Activated T-helper 17 cell treated with anti-CD3 and anti-CD28 coated beads, Interleukin-2, amount 50 U/mL, for 72 hours (primary cell): ENCODE measurements around the gene AZIN2. TPM values are rescaled to one million over a fixed set of nuclear protein-coding genes. Genes with fewer than 3 reads are reported as not detected.
"Not testable (repeated sequence)": the region's sequence is repeated elsewhere in the genome, so short reads cannot be mapped to it uniquely, and the experiment has no call there.

Experiments
- ATAC-seq: fragments of 150-1000 bp; cut with Tn5 transposase; replicated peaks from 2 replicates; pipeline ENCODE4 v1.10.0; 2021; ENCODE audit warnings: mild to moderate bottlenecking, moderate library complexity
- H3K27ac Mint-ChIP-seq: one replicate; pipeline ENCODE4 v1.8.0; 2022; ENCODE audit warnings: mixed read lengths
- H3K27me3 Mint-ChIP-seq: one replicate; pipeline ENCODE4 v1.8.0; 2022; ENCODE audit warnings: mixed read lengths
- H3K36me3 Mint-ChIP-seq: one replicate; pipeline ENCODE4 v1.8.0; 2022; ENCODE audit warnings: low read depth, mild to moderate bottlenecking, mixed read lengths
- H3K4me1 Mint-ChIP-seq: one replicate; pipeline ENCODE4 v1.8.0; 2022; ENCODE audit warnings: mixed read lengths
- H3K4me3 Mint-ChIP-seq: one replicate; pipeline ENCODE4 v1.8.0; 2022; ENCODE audit warnings: mild to moderate bottlenecking, mixed read lengths
- H3K9me3 Mint-ChIP-seq: one replicate; pipeline ENCODE4 v1.8.0; 2022; ENCODE audit warnings: mixed read lengths
- total RNA-seq, 2 donors: library from RNA; stranded (reverse); gene quantifications; one replicate each; pipeline ENCODE4 v1.2.3, GENCODE V29; 2022

Gene AZIN2
- total RNA-seq, 2 donors from 2014 or later, result 3.4 to 3.7 TPM

DNA sequence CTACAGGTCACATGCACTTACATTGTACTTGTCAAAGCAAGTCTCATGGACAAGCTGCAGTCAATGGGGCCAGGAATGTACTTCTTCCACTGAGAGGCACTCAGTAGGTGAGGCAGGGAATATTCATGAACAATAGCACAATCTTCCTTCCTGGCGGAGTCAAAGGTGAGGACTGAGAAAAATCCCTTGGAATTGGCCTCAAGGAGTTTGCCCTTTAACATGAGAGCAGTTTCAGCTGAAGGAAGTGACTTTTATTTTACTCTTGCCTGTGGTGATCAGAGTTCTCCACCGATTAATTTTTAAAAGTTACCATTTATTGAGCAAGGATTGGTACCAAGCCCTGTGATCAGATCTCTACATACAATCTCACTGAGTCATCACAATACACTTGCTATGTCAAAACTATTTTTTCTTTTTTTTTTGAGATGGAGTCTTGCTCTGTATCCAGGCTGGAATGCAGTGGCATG, 33.1 kb upstream of the AZIN2 start:
- Mint-ChIP-seq H3K36me3 (no peaks in the 10 kb centered on the region), H3K27me3 (no peaks in the 10 kb centered on the region), H3K4me3 (no peak overlapping the region), H3K9me3 (no peaks in the 10 kb centered on the region), H3K4me1 (peaks cover 6% of the 10 kb centered on the region), H3K27ac (no peak overlapping the region)
- ATAC-seq, result no peak

DNA sequence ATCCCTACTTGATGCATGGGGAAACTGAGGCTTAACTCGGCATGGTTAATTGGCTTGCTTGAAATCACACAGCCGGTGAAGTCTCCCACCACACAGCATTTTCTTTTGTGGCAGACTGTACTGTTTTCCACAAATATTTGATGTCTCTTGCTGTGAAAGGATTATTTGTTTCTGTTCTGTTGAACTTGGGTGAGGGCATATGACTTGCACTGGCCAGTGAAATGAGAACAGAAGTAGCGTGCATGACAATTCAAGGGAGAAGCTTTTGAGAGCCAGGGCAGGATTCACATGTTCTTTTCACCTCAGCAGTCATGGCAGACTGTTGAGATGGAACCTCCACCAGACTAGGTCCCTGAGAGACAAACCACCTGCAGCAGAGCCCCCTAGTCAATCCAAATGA, 32.5 kb upstream of the AZIN2 start:
- no peak for ATAC-seq
- H3K27ac Mint-ChIP-seq, result no peak overlapping the region
- peaks cover 6% of the 10 kb centered on the region for H3K4me1 Mint-ChIP-seq
- H3K4me3 Mint-ChIP-seq, result no peak overlapping the region
- no peaks in the 10 kb centered on the region for H3K9me3 Mint-ChIP-seq
- H3K36me3 Mint-ChIP-seq, result no peaks in the 10 kb centered on the region
- H3K27me3 Mint-ChIP-seq, result no peaks in the 10 kb centered on the region

GRCh38 chr1:33049371-33049770, 31.6 kb upstream of the AZIN2 start:
- peaks cover 6% of the 10 kb centered on the region for H3K4me1 Mint-ChIP-seq

GRCh38 chr1:33050221-33051076, 30.5 kb upstream of the AZIN2 start:
- Mint-ChIP-seq H3K36me3 (no peaks in the 10 kb centered on the region), H3K27ac (no peak overlapping the region)

More at GRCh38 chr1:33049371-33049770, 31.6 kb upstream of the AZIN2 start:
- no peaks in the 10 kb centered on the region for H3K36me3 Mint-ChIP-seq
- ATAC-seq, result no peak
- no peak overlapping the region for H3K4me3 Mint-ChIP-seq
- H3K27ac Mint-ChIP-seq, result no peak overlapping the region
- H3K27me3 Mint-ChIP-seq, result no peaks in the 10 kb centered on the region
- no peaks in the 10 kb centered on the region for H3K9me3 Mint-ChIP-seq

DNA sequence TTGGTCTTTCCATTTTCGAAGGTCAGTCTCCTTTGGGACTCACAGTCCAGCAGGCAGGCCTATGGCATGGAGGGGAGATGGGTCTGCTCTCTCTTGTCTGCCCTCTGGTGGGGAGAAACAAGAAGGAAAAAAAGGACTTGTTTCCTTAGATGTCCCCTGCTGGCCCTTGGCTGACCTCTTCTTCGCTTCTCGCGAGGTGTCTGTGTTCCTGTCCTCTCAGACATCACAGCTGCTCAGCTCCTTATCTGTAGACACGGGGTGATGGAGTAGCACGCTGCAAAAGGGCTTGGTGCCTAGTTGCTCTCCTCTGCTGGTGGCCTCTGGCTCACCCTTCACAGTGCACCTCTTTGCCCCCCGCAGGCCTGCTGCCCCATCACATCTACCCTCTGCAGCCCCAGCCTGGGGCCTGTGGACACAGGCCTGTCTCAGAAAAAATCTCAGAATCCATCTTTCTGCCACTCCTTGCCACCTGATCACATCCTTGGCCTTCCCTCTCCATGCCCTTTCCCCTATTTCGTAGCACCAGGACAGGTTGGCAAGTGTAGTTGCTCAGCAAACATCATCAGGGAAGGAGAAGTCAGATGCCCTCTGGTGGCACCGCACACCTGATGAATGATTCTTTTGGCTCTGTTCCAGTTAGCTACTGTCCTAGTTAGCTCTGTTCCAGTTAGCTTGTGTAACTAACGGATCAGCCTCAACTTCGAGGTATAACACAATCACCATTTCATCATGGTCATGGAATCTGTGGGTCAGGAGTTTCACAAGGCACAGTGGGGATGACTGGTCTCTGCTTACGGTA, 25.5 kb upstream of the AZIN2 start:
- Mint-ChIP-seq H3K4me3 (no peak overlapping the region), H3K9me3 (no peaks in the 10 kb centered on the region), H3K27ac (no peak overlapping the region), H3K27me3 (peaks cover 4% of the 10 kb centered on the region), H3K4me1 (peaks cover 5% of the 10 kb centered on the region), H3K36me3 (no peaks in the 10 kb centered on the region)
- peak; percentile 81 for ATAC-seq

More at GRCh38 chr1:33050221-33051076, 30.5 kb upstream of the AZIN2 start:
- ATAC-seq, result no peak
- peaks cover 7% of the 10 kb centered on the region for H3K4me1 Mint-ChIP-seq
- H3K4me3 Mint-ChIP-seq, result no peak overlapping the region
- H3K27me3 Mint-ChIP-seq, result no peaks in the 10 kb centered on the region
- H3K9me3 Mint-ChIP-seq, result no peaks in the 10 kb centered on the region

DNA sequence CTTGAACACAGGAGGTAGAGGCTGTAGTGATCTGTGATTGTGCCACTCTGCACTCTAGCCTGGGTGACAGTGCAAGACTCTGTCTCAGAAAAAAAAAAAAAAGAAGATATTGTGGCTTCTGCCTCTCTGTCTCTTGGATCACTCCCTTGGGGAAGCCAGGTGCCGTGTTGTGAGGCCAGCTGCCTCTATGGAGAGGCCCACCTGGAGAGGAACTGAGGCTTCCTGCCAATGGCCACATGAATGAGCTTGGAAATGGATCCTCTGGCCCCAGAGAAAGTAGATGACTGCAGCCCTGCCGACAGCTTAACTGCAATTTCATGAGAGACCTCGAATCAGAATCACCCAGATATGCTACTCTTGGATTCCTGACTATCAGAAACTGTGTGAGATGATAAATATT, 24.5 kb upstream of the AZIN2 start:
- peaks cover 4% of the 10 kb centered on the region for H3K27me3 Mint-ChIP-seq
- no peak overlapping the region for H3K4me3 Mint-ChIP-seq
- no peaks in the 10 kb centered on the region for H3K9me3 Mint-ChIP-seq
- H3K4me1 Mint-ChIP-seq, result peaks cover 5% of the 10 kb centered on the region
- H3K27ac Mint-ChIP-seq, result no peak overlapping the region
- no peaks in the 10 kb centered on the region for H3K36me3 Mint-ChIP-seq
- ATAC-seq, result no peak

- no peaks in the 10 kb centered on the region for H3K36me3 Mint-ChIP-seq
- H3K27me3 Mint-ChIP-seq, result peaks cover 4% of the 10 kb centered on the region
- no peak overlapping the region for H3K27ac Mint-ChIP-seq
- no peak overlapping the region for H3K4me3 Mint-ChIP-seq
- H3K4me1 Mint-ChIP-seq, result peaks cover 5% of the 10 kb centered on the region
- H3K9me3 Mint-ChIP-seq, result no peaks in the 10 kb centered on the region
- no peak for ATAC-seq
These were observed 23.9 kb upstream of the AZIN2 start for GRCh38 chr1:33057095-33057494.

- Mint-ChIP-seq H3K9me3 (peaks cover 20% of the 10 kb centered on the region), H3K27me3 (peaks cover 4% of the 10 kb centered on the region), H3K36me3 (no peaks in the 10 kb centered on the region), H3K27ac (no peak overlapping the region), H3K4me1 (peaks cover 2% of the 10 kb centered on the region), H3K4me3 (no peak overlapping the region)
- no peak for ATAC-seq
These were observed 20.3 kb upstream of the AZIN2 start for GRCh38 chr1:33060579-33061083.

DNA sequence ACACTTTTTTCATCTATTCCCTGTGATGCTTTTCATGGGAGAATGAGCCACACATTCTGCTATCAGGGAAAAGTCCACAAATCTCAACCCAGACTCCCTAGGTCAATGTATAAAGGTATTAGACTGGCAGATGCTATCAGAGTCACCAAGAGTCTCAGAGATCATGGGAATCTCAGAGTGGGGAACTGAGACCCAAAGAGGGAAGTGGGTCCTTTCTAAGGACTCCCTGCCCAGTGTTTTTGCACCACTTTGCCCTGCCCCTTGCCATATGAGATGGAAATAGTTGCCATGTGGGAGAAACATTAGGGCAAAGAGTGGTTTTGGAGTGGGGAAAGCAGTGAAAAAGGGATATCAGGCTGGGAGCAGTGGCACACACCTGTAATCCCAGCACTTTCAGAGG, 19.1 kb upstream of the AZIN2 start:
- no peak overlapping the region for H3K27ac Mint-ChIP-seq
- no peaks in the 10 kb centered on the region for H3K36me3 Mint-ChIP-seq
- no peak for ATAC-seq
- no peaks in the 10 kb centered on the region for H3K4me1 Mint-ChIP-seq
- peaks cover 24% of the 10 kb centered on the region for H3K9me3 Mint-ChIP-seq
- no peak overlapping the region for H3K4me3 Mint-ChIP-seq
- H3K27me3 Mint-ChIP-seq, result peaks cover 4% of the 10 kb centered on the region

GRCh38 chr1:33064284-33064683, 16.7 kb upstream of the AZIN2 start:
- H3K9me3 Mint-ChIP-seq, result peaks cover 33% of the 10 kb centered on the region
- ATAC-seq, H3K27me3 Mint-ChIP-seq, H3K36me3 Mint-ChIP-seq, H3K4me1 Mint-ChIP-seq, H3K27ac Mint-ChIP-seq, H3K4me3 Mint-ChIP-seq: not testable (repeated sequence)

- H3K27me3 Mint-ChIP-seq, result peaks cover 8% of the 10 kb centered on the region
- no peaks in the 10 kb centered on the region for H3K4me1 Mint-ChIP-seq
- no peaks in the 10 kb centered on the region for H3K36me3 Mint-ChIP-seq
- ATAC-seq, result no peak
- peaks cover 33% of the 10 kb centered on the region for H3K9me3 Mint-ChIP-seq
- no peak overlapping the region for H3K4me3 Mint-ChIP-seq
- no peak overlapping the region for H3K27ac Mint-ChIP-seq
These were observed 15.7 kb upstream of the AZIN2 start for GRCh38 chr1:33065301-33065700.

DNA sequence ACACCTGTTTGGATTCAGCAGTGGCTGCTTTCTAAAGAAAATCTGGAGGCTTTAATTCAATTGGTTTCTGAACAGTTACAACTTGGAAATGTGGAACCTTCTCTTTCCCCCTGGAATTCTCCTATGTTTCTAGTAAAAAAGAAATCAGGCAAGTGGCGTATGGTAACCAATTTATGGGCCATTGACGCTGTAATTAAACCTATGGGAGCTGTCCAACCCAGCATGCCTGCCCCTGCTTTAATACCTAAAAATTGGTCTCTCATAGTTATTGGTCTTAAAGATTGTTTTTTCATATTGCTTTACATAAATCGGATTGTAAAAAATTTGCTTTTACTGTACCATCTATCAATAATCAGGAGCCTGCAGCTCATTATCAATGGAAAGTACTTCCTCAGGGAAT, 14.5 kb upstream of the AZIN2 start:
- not testable (repeated sequence) for H3K4me3 Mint-ChIP-seq, H3K36me3 Mint-ChIP-seq, H3K4me1 Mint-ChIP-seq, ATAC-seq, H3K27ac Mint-ChIP-seq
- peaks cover 33% of the 10 kb centered on the region for H3K9me3 Mint-ChIP-seq
- H3K27me3 Mint-ChIP-seq, result peaks cover 12% of the 10 kb centered on the region

DNA sequence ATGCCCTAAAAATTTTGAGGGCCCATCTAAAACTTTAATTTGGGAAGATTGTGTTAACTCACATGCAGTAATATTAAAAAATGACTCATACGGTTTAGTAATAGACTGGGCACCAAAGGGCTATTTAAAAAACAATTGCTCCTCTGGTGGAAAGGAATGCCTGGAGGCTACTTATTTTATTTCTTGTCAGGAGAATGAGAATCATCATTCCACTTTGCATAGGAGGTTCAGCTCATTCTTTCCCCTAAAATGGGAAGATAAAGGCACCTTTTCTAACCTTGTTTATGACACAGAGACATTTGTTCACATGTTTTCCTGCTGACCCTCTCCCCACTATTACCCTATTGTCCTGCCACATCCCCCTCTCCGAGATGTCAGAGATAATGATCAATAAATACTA, 12.8 kb upstream of the AZIN2 start:
- H3K4me1 Mint-ChIP-seq, ATAC-seq: not testable (repeated sequence)

DNA sequence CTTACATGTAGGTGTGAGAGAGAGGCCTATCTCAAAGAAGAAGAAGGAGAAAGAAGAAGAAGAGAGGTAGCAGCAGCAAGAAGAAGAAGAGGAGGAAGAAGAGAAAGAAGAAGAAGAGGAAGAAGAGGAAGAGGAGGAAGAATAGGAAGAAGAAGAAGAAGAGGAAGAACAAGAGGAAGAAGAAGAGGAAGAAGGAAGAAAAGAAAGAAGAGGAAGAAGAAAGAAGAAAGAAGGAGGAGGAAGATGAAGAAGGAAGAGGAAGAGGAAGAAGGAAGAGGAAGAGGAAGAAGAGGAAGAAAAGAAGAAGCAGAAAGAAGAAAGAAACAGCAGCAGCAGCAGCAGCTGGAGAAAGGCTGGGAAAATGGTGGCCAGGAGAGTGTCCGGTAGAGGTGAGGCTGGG, 10.3 kb upstream of the AZIN2 start:
- Mint-ChIP-seq H3K36me3 (no peaks in the 10 kb centered on the region), H3K27me3 (peaks cover 12% of the 10 kb centered on the region), H3K4me3 (no peak overlapping the region), H3K27ac (peak overlapping the region; percentile 29), H3K4me1 (no peaks in the 10 kb centered on the region), H3K9me3 (peaks cover 13% of the 10 kb centered on the region)
- ATAC-seq, result no peak

More for the DNA sequence above, 12.8 kb upstream of the AZIN2 start:
- H3K4me3 Mint-ChIP-seq, H3K36me3 Mint-ChIP-seq, H3K27ac Mint-ChIP-seq: not testable (repeated sequence)
- peaks cover 29% of the 10 kb centered on the region for H3K9me3 Mint-ChIP-seq
- H3K27me3 Mint-ChIP-seq, result peaks cover 12% of the 10 kb centered on the region
